ENCODE results near the gene TUSC2. TPM values are rescaled to one million over a fixed set of nuclear protein-coding genes. Genes with fewer than 3 reads are reported as not detected.

TUSC2 gene
- total RNA-seq, 1 donor from 2014 or later = 11.8 TPM

DNA sequence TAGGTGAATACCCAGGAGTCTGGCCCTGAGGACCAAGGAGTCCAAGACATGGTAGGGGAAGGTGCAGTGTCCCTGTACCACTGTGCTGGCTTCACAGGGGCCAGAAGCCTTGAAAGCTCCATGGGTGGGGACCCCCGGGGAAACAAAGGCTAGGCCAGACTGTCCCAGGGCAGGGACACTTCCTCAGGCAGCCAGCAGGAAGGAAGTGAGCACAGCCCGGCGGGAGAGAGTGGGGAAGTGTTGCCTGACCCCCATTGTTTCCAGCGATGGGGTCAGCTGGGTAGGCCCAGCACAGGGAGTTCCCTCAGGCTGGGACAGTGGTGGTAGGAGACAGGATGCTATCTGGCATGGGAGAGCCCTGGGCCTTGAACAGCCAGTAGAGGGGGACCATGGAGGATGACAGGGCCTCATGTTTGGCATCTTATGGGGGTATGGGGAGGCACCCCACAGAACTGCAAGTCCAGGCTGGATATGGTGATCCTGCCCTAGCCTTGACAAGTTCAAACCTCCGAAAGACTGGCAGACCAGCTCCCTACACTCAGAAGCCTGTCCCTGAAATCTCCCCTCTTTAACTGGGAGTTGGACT is 4.3 kb downstream of the TUSC2 start:
- TF ChIP-seq CTCF (IDR thresholded peaks at IDR 0.05) = no peak
- no peak for TF ChIP-seq POLR2A (IDR thresholded peaks at IDR 0.05)
- TF ChIP-seq POLR2AphosphoS5 (IDR thresholded peaks at IDR 0.05; ENCODE audit: insufficient read depth in 1 of 2, low read depth in 1 of 2) = peak in 1 of 2 donors; percentile 55
- Histone ChIP-seq H3K27ac (peak overlapping the region; percentile 90), H3K4me1 (peaks cover 54% of the 10 kb centered on the region), H3K9me3 (no peaks in the 10 kb centered on the region), H3K27me3 (no peaks in the 10 kb centered on the region), H3K4me3 (no peak overlapping the region), H3K36me3 (peaks cover 0 to 13% of the 10 kb centered on the region in 2 donors)
- DNase-seq (ENCODE audit: extremely low spot score in 2 of 2) = no peak
- intact Hi-C loops (cut with DNase I) = loop anchor here (2.0 to 5.0 kb wide), 2 partner anchors 25 to 66 kb away; partner anchors contain the start of genes HYAL3 and NAA80

GRCh38 chr3:50323092-50323600 is 4.9 kb downstream of the TUSC2 start:
- intact Hi-C loops (cut with DNase I) = loop anchor here (2.0 to 5.0 kb wide), 2 partner anchors 24 to 66 kb away; partner anchors contain the start of genes HYAL3 and NAA80
- TF ChIP-seq CTCF (IDR thresholded peaks at IDR 0.05) (no peak), POLR2A (IDR thresholded peaks at IDR 0.05) (no peak), POLR2AphosphoS5 (IDR thresholded peaks at IDR 0.05; ENCODE audit: insufficient read depth in 1 of 2, low read depth in 1 of 2) (no peak)

DNA sequence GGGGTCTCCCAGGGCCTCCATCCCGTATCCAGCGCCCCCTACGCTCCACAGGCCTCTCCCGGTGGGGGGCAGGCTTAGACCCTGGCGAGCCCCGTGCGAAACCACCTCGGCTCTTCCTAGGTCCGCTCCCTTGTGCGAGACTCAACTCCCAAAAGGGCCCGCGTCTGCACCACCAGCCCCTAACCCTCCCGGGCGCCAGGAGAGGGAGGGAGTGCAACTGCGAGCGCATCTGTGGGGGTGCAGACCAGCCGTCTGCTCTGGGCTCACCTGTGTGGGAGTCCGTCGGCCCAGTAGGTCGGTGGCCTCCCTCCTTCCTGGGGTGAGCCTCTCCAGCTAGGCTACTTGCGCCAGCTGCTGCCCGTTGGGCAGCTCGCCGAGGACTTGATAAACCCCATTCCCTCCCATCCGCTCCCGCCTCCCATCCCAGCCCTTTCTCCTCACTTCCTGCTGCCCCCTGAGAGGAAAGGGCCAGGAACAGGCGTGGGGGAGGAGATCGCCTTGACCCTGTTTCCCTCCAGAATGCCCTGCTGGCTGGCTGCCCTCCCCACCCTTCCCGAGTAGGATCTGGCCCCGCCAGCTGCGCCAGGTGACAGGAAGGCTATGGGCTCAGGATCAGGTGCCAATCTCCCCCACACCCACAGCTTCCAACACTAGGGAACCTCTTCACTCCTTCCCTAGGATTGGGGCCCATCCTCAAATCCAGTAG is 5.5 kb downstream of the TUSC2 start, which contains the start of gene HYAL2:
TSS of gene HYAL2 (minus strand) at position 360 of the 706 bp plus-strand sequence. CDS start 2,256 bp downstream, outside the sequence.
- H3K27ac ChIP-seq = peak within 1 kb of the TSS; percentile 90
- H3K9me3 ChIP-seq = no peaks in the 10 kb centered on the region
- intact Hi-C loops (cut with DNase I) = loop anchor here (2.0 to 5.0 kb wide), 2 partner anchors 24 to 65 kb away; partner anchors contain the start of genes HYAL3 and NAA80
- TF ChIP-seq POLR2A (IDR thresholded peaks at IDR 0.05) (no peak), POLR2AphosphoS5 (IDR thresholded peaks at IDR 0.05; ENCODE audit: insufficient read depth in 1 of 2, low read depth in 1 of 2) (peak in 1 of 2 donors; percentile 47)
- H3K4me3 ChIP-seq = peak within 1 kb of the TSS; percentile 72 to 97
- no peaks in the 10 kb centered on the region for H3K27me3 ChIP-seq
- DNase-seq (ENCODE audit: extremely low spot score in 2 of 2) = no peak
- H3K4me1 ChIP-seq = peaks cover 57% of the 10 kb centered on the region
- peaks cover 0 to 20% of the 10 kb centered on the region in 2 donors for H3K36me3 ChIP-seq

More at GRCh38 chr3:50323092-50323600, 4.9 kb downstream of the TUSC2 start:
- DNase-seq (ENCODE audit: extremely low spot score in 2 of 2) = no peak
- Histone ChIP-seq H3K36me3 (peaks cover 0 to 16% of the 10 kb centered on the region in 2 donors), H3K4me3 (peak overlapping the region in 1 of 2 donors; percentile 72), H3K9me3 (no peaks in the 10 kb centered on the region), H3K4me1 (peaks cover 54% of the 10 kb centered on the region), H3K27me3 (no peaks in the 10 kb centered on the region), H3K27ac (peak overlapping the region; percentile 90)

DNA sequence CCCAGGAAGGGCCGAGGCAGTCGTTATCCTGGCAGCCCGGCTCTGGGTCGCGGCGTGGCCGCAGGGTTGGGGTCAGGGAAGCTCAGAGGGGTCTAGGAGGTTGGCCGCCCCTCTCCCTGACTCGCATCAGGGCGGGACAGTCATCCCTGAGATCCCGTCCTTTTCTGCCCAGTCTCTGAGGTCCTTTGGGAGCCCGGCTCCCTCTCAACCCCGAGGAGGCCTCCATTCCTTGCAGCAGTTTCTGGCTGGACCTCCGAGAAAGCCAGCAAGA is 6.0 kb downstream of the TUSC2 start:
- H3K27me3 ChIP-seq = no peaks in the 10 kb centered on the region
- intact Hi-C loops (cut with DNase I) = loop anchor here (2.0 to 5.0 kb wide), 2 partner anchors 23 to 65 kb away; partner anchors contain the start of genes HYAL3 and NAA80
- H3K9me3 ChIP-seq = no peaks in the 10 kb centered on the region
- peaks cover 57% of the 10 kb centered on the region for H3K4me1 ChIP-seq
- TF ChIP-seq CTCF (IDR thresholded peaks at IDR 0.05) (no peak), POLR2A (IDR thresholded peaks at IDR 0.05) (no peak), POLR2AphosphoS5 (IDR thresholded peaks at IDR 0.05; ENCODE audit: insufficient read depth in 1 of 2, low read depth in 1 of 2) (no peak)
- H3K4me3 ChIP-seq = peak overlapping the region; percentile 72 to 97
- peaks cover 0 to 20% of the 10 kb centered on the region in 2 donors for H3K36me3 ChIP-seq
- no peak for DNase-seq (ENCODE audit: extremely low spot score in 2 of 2)
- peak overlapping the region; percentile 90 for H3K27ac ChIP-seq

GRCh38 chr3:50321336-50322114 is 6.5 kb downstream of the TUSC2 start:
- Histone ChIP-seq H3K4me3 (peak overlapping the region; percentile 72 to 97), H3K9me3 (no peaks in the 10 kb centered on the region), H3K4me1 (peaks cover 59% of the 10 kb centered on the region), H3K27me3 (no peaks in the 10 kb centered on the region), H3K36me3 (peaks cover 0 to 20% of the 10 kb centered on the region in 2 donors), H3K27ac (peak overlapping the region; percentile 90)
- DNase-seq (ENCODE audit: extremely low spot score in 2 of 2) = no peak
- TF ChIP-seq POLR2A (IDR thresholded peaks at IDR 0.05) (no peak), CTCF (IDR thresholded peaks at IDR 0.05) (peak in 1 of 3 experiments; percentile 39), POLR2AphosphoS5 (IDR thresholded peaks at IDR 0.05; ENCODE audit: insufficient read depth in 1 of 2, low read depth in 1 of 2) (peak; percentile 56 to 76)
- intact Hi-C loops (cut with DNase I) = loop anchor here (2.0 to 5.0 kb wide), 2 partner anchors 23 to 64 kb away; partner anchors contain the start of genes HYAL3 and NAA80
